HepG2 (cell line): ENCODE measurements around the gene GRAP. TPM values are rescaled to one million over a fixed set of nuclear protein-coding genes. Genes with fewer than 3 reads are reported as not detected.
"Not testable (repeated sequence)": the region's sequence is repeated elsewhere in the genome, so short reads cannot be mapped to it uniquely, and the experiment has no call there.

Experiments used
- ATAC-seq: fragments of 200-7000 bp; cut with Tn5 transposase; 3 replicates; pipeline ENCODE4 v1.9.1; 2020; ENCODE audit warnings: mild to moderate bottlenecking, moderate library complexity
- BruUV-seq: library from RNA; stranded (reverse); fragments of 400-500 nt; replicated peaks from 2 replicates; lab custom pipeline; 2021; lab: Mats Ljungman, UMichigan
- CTCF ChIA-PET: fragments of 300-600 bp; formaldehyde crosslinking; extraction: SDS; loops from one replicate; lab custom pipeline; 2021; ENCODE audit warnings: low total read pairs, inconsistent platforms, low intra/inter-chr PET ratio; lab: Yijun Ruan, JAX
- POLR2A ChIA-PET: fragments of 350-600 bp; sonication (Branson Sonifier 250); formaldehyde crosslinking; loops from one replicate; lab custom pipeline; 2020; ENCODE audit warnings: antibody characterized with exemption, inconsistent platforms; lab: Yijun Ruan, JAX
- DNase-seq: peaks from one replicate; pipeline ENCODE4 v3.0.0-alpha.2; 2015; ENCODE audit warnings: low spot score
- FAIRE-seq: peaks from 3 replicates; lab custom pipeline; 2011; peaks lifted over from hg19 to GRCh38; lab: Jason Lieb, UNC
- H2AFZ ChIP-seq: one replicate; pipeline ENCODE4 v1.6.1; 2011; ENCODE audit warnings: low read length, inconsistent platforms
- H3K27ac ChIP-seq: fragments of 300-600 bp; 3 replicates; pipeline ENCODE4 v1.8.0; 2011; ENCODE audit warnings: mixed run types, mild to moderate bottlenecking, mixed read lengths, low read length, inconsistent platforms; ENCODE audit not compliant: insufficient read depth; ENCODE audit errors: extremely low read length
- H3K27me3 ChIP-seq, 2 experiments: fragments of 200-600 bp in 1 of 2; 2 replicates in 1 of 2; 3 replicates in 1 of 2; pipeline versions ENCODE4 v1.6.0 to v1.8.0; 2011; ENCODE audit warnings: low read length in 2 of 2, mild to moderate bottlenecking in 2 of 2, moderate library complexity in 2 of 2, inconsistent platforms in 1 of 2; ENCODE audit not compliant: insufficient read depth in 2 of 2, control insufficient read depth in 1 of 2
- H3K36me3 ChIP-seq, 2 experiments: fragments of 200-600 bp in 1 of 2; replicated peaks in 1 of 2; 2 replicates in 1 of 2; 3 replicates in 1 of 2; pipeline versions ENCODE4 v1.5.1 to v1.8.0; 2011; ENCODE audit warnings: low read length in 2 of 2, inconsistent platforms in 1 of 2; ENCODE audit not compliant: insufficient read depth in 2 of 2, control insufficient read depth in 1 of 2
- H3K4me1 ChIP-seq: 2 replicates; pipeline ENCODE4 v1.5.1; 2012; ENCODE audit warnings: low read length, inconsistent platforms; ENCODE audit not compliant: insufficient read depth
- H3K4me2 ChIP-seq: 2 replicates; pipeline ENCODE4 v1.6.0; 2011; ENCODE audit warnings: low read depth, low read length, inconsistent platforms
- H3K4me3 ChIP-seq, 3 experiments: fragments of 200-600 bp in 1 of 3; sonication (generic), shearing (Covaris generic) in 1 of 3; replicated peaks in 1 of 3; 2 replicates each; pipeline ENCODE4 v1.5.1; 2011 to 2016; ENCODE audit warnings: low read length in 3 of 3, inconsistent platforms in 2 of 3, low read depth in 2 of 3, mild to moderate bottlenecking in 2 of 3, control low read depth in 1 of 3, mixed read lengths in 1 of 3; ENCODE audit not compliant: insufficient read depth in 1 of 3
- H3K79me2 ChIP-seq: one replicate; pipeline ENCODE4 v1.6.1; 2011; ENCODE audit warnings: low read length, inconsistent platforms; ENCODE audit not compliant: insufficient read depth
- H3K9ac ChIP-seq: 2 replicates; pipeline ENCODE4 v1.6.0; 2011; ENCODE audit warnings: mild to moderate bottlenecking, low read depth, low read length, inconsistent platforms; ENCODE audit not compliant: insufficient read depth
- H3K9me3 ChIP-seq: 2 replicates; pipeline ENCODE4 v1.5.1; 2012; ENCODE audit warnings: mild to moderate bottlenecking, low read length
- H4K20me1 ChIP-seq: 2 replicates; pipeline ENCODE4 v1.6.0; 2011; ENCODE audit warnings: inconsistent platforms, mild to moderate bottlenecking, low read length, moderate library complexity; ENCODE audit not compliant: insufficient read depth
- WGBS: methylation state at CpG from one replicate; pipeline ENCODE4 v1.1.6; 2017; ENCODE audit warnings: low lambda C conversion rate; 5-methylcytosine and 5-hydroxymethylcytosine counted together
- in situ Hi-C: cut with HindIII; loops from 2 replicates; pipeline ENCODE4 v1.10.0; 2017; ENCODE audit warnings: low pct_unique_long_range_greater_than_20kb; ENCODE audit not compliant: extremely low pct_ligation_motif_present
- intact Hi-C: fragments of 100-400 bp; cut with micrococcal nuclease; formaldehyde crosslinking; loops from one replicate; pipeline ENCODE4 v1.10.0; 2022; ENCODE audit not compliant: unreplicated experiment
- polyA plus RNA-seq, 8 experiments: library from polyadenylated mRNA; depleted of rRNA in 3 of 8; stranded (reverse) in 7 of 8; unstranded in 1 of 8; fragments of >200 nt; fragmentation: Illumina TruSeq in 4 of 8; extraction: Trizol in 4 of 8; gene quantifications; 2 replicates each; pipeline versions ENCODE4 v1.2.1 to v1.2.3, GENCODE V29; 2011 to 2016; ENCODE audit warnings: low read depth in 4 of 8, missing spikeins in 1 of 8, mixed read lengths in 1 of 8; ENCODE audit not compliant: insufficient read depth in 1 of 8
- total RNA-seq, 5 experiments: library from RNA; depleted of rRNA; stranded (reverse); fragments of >200 nt; fragmentation: Illumina TruSeq; extraction: Trizol; gene quantifications; 2 replicates each; pipeline ENCODE4 v1.2.3, GENCODE V29; 2016; ENCODE audit warnings: low read depth in 1 of 5

GRAP gene
- total and polyA plus RNA-seq, 2 of the 13 experiments (the other 11 are each of a cell fraction or from before 2014, with no cell fraction given): 0.77 to 1.7 TPM

GRCh38 chr17:19044643-19045042 lies 2.1 kb downstream of the GRAP start:
- H3K9me3 ChIP-seq, intact Hi-C loops, H3K27me3 ChIP-seq, H3K27ac ChIP-seq, H3K4me2 ChIP-seq, H4K20me1 ChIP-seq, BruUV-seq, H3K36me3 ChIP-seq, ATAC-seq, H3K4me3 ChIP-seq, CTCF ChIA-PET, H3K4me1 ChIP-seq, H3K79me2 ChIP-seq, POLR2A ChIA-PET, FAIRE-seq, H3K9ac ChIP-seq, in situ Hi-C loops, DNase-seq, H2AFZ ChIP-seq: not testable (repeated sequence)
- WGBS: no CpG with 5 or more reads among the region's 9 CpGs

DNA sequence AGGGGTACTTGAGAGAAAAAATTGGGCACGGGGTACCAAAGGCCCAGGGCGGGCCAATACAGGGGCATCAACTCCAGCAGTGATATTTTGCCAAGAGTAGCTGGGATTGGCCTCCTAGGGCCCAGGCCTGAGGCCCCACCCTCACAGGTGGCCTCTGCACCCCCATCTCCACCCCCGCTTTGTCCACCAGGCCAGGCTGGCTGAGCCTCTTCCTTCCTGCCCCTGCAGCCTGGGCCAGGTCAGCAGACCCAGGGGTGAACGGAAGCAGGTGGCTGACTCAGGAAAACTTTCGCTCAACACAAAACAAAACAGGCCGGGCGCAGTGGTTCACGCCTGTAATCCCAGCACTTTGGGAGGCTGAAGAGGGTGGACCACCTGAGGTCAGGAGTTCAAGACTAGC lies 3.7 kb downstream of the GRAP start:
- WGBS: no CpG with 5 or more reads among the region's 8 CpGs
- H3K27me3 ChIP-seq, ATAC-seq, H3K4me3 ChIP-seq, H2AFZ ChIP-seq, intact Hi-C loops, H3K9ac ChIP-seq, POLR2A ChIA-PET, H3K36me3 ChIP-seq, H3K9me3 ChIP-seq, FAIRE-seq, DNase-seq, H3K27ac ChIP-seq, BruUV-seq, H3K4me1 ChIP-seq, H3K4me2 ChIP-seq, H4K20me1 ChIP-seq, CTCF ChIA-PET, in situ Hi-C loops, H3K79me2 ChIP-seq: not testable (repeated sequence)

- ATAC-seq, FAIRE-seq, H3K9me3 ChIP-seq, H3K4me1 ChIP-seq, in situ Hi-C loops, H4K20me1 ChIP-seq, H3K9ac ChIP-seq, intact Hi-C loops, H3K4me3 ChIP-seq, H3K27me3 ChIP-seq, H3K27ac ChIP-seq, CTCF ChIA-PET, POLR2A ChIA-PET, H3K79me2 ChIP-seq, DNase-seq, H2AFZ ChIP-seq, BruUV-seq, H3K4me2 ChIP-seq, H3K36me3 ChIP-seq: not testable (repeated sequence)
- WGBS: no CpG with 5 or more reads among the region's 14 CpGs
Measured at GRCh38 chr17:19042369-19042768, 4.4 kb downstream of the GRAP start.

- FAIRE-seq, H3K36me3 ChIP-seq, H3K9me3 ChIP-seq, BruUV-seq, DNase-seq, intact Hi-C loops, H3K79me2 ChIP-seq, H3K4me1 ChIP-seq, CTCF ChIA-PET, H4K20me1 ChIP-seq, POLR2A ChIA-PET, in situ Hi-C loops, H3K4me3 ChIP-seq, H2AFZ ChIP-seq, H3K9ac ChIP-seq, H3K27me3 ChIP-seq, H3K4me2 ChIP-seq, H3K27ac ChIP-seq, ATAC-seq: not testable (repeated sequence)
- WGBS: no CpG with 5 or more reads among the region's 10 CpGs
Measured at GRCh38 chr17:19041871-19042270, 4.9 kb downstream of the GRAP start.
